Measurements from ENCODE around the gene IL21R.

- TF ChIP-seq CTCF (conservative IDR thresholded peaks at IDR 0.05 in 1 of 2, IDR thresholded peaks at IDR 0.05 in 1 of 2; ENCODE audit: extremely low read depth in 1 of 2, insufficient read depth in 1 of 2, low read depth in 1 of 2, low read length in 2 of 2) (no peak), EZH2 (IDR thresholded peaks at IDR 0.05; ENCODE audit: borderline replicate concordance, low read length) (no peak)
Measured at GRCh38 chr16:27387724-27388123, 14.2 kb upstream of the IL21R start.

All from mammary epithelial cell (primary cell).